GM12872 (cell line): ENCODE data around the gene NKD1.

ENCODE experiments used
- TF ChIP-seq, protein P1 (sequence below): IDR thresholded peaks from 3 replicates; pipeline ENCODE4 v1.5.1; 2011; ENCODE audit warnings: low read depth, mild to moderate bottlenecking, low read length, moderate library complexity; ENCODE audit not compliant: insufficient read depth

Gene NKD1

DNA sequence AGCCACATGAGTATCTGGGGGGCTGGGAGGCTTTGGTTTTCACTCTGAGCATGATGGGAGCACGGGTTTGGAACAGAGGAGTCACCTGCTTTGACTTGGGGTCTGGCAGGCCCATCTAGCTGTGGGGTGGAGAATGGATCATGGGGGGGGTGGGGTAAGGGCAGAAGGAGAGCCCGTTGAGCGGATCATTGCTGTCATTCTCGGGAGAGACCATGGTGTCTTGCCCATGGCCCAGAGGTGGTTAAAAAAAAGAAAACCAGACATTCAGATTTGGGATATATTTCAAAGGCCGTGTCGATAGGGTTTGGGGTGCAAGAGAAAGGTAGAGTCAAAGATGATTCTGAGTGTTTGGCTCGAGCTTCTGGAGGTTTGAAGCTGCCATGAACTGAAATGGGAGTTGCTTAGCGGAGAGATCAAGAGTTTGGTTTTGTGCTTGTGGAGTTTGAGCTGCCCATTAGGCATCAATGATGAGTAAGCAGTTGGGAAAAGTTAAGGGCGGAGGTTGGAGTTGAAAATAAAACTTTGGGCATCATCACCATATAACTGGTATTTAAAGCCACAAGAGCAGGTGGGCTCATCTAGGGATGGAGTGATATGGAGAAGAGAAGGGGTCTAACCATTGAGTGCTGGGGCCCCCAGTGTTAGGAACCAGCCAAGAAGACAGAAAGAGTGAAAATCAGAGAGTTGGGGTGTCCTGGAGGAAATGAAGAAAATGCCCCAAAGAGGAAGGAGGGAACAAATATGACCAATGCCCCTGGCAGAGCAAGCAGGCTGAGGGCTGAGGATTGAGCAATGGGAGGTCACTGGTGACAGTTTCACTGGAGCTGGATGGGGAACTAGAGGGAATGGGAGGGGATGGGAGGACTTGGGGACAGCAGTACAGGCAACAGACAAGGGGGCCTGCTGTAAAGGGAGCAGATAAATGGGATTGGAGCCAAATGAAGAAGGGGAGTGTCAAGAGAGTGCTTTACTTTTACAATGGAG lies 147.1 kb downstream of the NKD1 start:
- TF ChIP-seq, protein P1, sequence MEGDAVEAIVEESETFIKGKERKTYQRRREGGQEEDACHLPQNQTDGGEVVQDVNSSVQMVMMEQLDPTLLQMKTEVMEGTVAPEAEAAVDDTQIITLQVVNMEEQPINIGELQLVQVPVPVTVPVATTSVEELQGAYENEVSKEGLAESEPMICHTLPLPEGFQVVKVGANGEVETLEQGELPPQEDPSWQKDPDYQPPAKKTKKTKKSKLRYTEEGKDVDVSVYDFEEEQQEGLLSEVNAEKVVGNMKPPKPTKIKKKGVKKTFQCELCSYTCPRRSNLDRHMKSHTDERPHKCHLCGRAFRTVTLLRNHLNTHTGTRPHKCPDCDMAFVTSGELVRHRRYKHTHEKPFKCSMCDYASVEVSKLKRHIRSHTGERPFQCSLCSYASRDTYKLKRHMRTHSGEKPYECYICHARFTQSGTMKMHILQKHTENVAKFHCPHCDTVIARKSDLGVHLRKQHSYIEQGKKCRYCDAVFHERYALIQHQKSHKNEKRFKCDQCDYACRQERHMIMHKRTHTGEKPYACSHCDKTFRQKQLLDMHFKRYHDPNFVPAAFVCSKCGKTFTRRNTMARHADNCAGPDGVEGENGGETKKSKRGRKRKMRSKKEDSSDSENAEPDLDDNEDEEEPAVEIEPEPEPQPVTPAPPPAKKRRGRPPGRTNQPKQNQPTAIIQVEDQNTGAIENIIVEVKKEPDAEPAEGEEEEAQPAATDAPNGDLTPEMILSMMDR: no peak

DNA sequence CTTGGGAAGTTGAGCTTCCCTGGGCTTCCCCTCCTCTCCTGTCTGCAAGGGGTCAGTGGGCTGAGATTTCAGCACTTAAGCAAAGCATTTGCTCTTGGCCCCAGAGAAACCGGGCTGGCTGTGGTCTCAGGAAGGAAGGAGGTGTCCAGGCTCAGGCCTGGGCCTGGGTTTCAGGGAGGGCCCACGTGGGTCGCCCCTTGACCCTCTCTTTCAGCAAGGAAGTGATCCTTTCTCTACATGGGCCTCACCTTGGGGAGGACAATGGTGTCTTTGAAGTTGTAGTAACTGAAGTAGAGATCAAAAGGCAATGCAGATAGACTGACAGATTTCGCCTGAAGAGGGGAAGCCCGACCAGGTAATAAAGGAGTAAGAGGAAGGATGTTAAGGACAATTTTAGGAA lies 147.9 kb downstream of the NKD1 start:
- TF ChIP-seq, protein P1: no peak

DNA sequence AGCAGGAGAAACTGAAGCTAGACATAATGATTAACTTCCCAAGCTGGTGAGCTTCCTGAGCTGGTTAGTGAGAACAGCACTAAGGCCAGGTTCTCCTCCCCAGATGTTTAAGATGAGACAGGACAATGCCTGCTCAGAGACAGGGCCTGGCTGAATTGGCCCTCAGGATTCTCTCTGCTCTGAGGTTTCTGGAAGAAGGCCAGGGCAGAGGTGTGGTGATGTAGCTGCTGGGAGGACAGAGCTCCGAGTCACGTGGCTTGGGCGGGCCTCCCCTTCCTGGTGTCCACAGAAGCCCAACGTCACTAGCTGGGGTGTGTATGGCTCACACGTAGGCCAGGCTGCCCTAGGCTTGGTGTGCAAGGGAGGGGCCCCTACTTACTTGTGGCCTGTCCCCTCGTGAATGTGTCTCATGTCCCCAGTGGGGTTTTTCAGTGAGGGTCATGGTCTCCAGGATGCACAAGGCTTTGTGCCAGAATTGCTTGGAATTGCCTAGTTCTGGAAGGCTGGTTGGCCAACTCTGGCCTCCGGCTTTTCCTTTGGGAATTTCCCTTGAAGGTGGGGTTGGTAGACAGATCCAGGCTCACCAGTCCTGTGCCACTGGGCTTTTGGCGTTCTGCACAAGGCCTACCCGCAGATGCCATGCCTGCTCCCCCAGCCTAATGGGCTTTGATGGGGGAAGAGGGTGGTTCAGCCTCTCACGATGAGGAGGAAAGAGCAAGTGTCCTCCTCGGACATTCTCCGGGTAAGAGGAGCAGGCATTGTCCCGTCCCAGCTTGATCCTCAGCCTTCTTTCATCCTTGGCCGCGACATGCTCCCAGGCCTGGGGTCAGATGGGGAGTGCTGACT lies 148.6 kb downstream of the NKD1 start:
- TF ChIP-seq, protein P1: no peak

DNA sequence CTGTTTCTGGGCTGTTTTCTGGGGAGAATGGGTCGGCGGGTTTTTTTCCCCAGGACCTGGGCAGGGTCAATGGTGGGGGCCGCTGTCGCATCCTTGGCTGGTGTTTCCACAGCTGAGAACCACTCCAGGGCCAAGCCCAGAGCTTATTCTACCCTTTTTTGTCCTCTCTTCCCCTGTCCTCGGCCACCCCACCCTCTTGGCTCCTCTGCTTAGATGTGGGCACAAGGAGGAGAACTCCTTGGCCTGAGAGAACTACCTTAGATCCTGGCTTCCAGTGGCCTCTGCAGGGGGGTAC lies 149.2 kb downstream of the NKD1 start:
- TF ChIP-seq, protein P1: no peak

DNA sequence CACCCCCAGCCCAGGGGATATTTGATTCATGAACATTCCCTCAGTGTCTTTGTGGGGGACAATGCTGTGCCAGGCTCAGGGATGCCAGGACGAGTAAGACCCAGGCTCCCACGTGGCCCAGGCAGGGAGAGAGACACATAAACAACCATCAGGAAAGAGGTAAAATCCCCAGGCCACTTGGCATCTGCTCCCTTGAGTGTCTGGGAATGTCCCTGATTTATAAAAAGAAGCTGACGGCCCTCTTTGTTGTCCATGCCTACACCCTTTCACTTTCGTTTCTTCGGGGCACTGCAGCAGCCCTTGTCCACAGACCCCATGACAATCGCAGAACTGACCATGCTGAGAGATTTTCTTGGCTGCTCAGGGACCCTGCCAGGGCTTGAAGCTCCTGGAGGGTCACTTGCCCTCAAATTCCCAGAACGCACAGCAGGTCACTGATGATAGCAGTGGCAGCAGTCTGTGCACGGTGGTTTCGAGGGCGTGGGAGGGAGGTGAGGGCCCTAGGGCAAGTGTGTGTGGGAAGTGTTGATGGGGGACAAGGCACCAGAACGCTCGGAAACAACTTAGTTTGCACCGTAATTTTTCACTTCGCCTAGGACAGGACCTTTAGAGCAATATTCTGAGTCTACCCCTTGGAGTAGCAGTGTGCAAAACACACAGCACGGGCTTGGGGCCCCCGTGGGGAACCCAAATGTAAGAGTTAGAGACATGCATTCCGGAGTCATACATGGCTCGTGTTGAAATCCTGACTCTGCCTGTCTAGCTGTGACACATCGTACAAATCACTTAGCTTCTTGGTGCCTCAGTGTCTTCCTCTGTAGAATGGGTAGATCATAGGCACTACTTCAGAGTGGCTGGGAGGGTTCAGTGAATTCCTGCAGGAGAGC lies 149.9 kb downstream of the NKD1 start:
- TF ChIP-seq, protein P1: no peak
